DLD1 (cell line): Measurements from ENCODE around the gene SLC48A1.
"Not testable (repeated sequence)": the region's sequence is repeated elsewhere in the genome, so short reads cannot be mapped to it uniquely, and the experiment has no call there.

ENCODE experiments used
- in situ Hi-C: cut with HindIII; loops from 2 replicates; pipeline ENCODE4 v1.10.0; 2017; ENCODE audit warnings: low sequenced_read_pairs

SLC48A1 gene

GRCh38 chr12:47808050-47808449 is 35.0 kb downstream of the SLC48A1 start:
- in situ Hi-C loops: no loop called here

- in situ Hi-C loops: no loop called here
Observed at GRCh38 chr12:47808574-47809365, 35.7 kb downstream of the SLC48A1 start.

DNA sequence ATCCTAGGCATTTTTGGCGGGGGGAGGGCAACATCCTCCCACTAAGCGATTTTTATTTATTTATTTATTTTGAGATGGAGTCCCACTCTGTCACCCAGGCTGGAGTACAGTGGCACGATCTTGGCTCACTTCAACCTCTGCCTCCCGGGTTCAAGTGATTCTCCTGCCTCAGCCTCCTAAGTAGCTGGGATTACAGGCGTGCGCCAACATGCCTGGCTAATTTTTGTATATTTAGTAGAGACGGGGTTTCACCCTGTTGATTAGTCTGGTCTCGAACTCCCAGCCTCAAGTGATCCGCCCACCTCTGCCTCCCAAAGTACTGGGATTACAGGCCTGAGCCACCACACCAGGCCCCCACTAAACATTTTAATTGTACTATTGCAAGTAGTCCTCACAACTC is 36.5 kb downstream of the SLC48A1 start:
- in situ Hi-C loops: not testable (repeated sequence)

DNA sequence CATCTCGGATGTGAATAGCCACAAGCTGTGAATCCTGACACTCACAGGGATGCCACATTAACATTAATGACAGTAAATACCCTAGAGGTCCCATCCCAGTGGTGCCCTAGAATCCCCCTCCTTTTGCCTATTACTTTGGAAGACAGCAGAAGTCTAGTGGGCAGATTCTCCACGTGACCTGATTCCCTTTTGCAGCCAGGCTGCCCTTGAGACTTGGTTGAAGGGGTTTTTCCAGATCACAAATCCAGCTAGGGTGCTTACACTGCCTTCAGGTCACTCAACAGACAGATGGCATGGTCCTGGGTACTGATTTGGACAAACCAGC is 38.0 kb downstream of the SLC48A1 start:
- in situ Hi-C loops: no loop called here

DNA sequence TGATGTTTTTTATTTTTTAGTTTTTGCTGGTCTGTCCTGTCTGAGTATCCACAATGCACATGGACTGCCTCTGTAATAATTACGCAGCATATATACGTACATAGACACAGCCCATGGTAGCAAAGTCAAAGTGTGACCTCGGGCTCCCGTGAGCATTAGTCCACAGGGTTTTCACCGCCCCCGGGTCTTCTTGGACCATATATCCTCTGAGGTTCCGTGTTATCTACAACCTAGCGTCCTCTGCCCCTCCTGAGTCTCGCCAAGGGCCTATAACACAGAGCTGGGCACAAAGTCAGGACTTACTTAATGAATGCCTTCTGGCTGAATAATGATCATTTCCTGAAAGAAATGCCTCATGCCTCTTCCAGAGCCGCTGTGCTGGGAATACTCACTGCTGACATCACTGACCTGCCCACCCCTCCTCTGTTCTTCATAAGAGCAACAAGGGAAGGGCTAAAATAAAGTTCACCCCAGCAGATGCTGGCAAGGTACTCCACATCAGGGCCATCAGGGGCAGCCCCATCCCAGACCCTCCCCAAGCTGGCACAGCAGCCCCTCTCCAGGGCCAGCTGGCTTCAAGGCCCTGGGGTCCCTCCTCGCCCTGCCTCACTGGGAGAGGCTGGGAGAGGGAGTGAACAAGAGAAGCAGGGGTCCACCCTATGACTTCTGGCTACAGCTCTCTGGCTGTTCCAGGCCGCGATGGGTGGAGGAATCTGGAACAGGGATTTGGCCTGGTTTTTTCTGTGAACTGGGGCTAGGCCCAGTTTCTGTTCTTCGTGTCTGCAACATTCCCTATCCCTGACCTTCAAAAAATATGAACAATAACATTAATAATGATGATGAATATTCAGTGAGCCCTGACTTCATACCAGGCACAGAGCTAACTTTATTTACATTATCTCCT is 38.8 kb downstream of the SLC48A1 start:
- in situ Hi-C loops: no loop called here

GRCh38 chr12:47812797-47813510 is 39.9 kb downstream of the SLC48A1 start:
- in situ Hi-C loops: no loop called here

GRCh38 chr12:47813511-47814196 is 40.6 kb downstream of the SLC48A1 start:
- in situ Hi-C loops: no loop called here

DNA sequence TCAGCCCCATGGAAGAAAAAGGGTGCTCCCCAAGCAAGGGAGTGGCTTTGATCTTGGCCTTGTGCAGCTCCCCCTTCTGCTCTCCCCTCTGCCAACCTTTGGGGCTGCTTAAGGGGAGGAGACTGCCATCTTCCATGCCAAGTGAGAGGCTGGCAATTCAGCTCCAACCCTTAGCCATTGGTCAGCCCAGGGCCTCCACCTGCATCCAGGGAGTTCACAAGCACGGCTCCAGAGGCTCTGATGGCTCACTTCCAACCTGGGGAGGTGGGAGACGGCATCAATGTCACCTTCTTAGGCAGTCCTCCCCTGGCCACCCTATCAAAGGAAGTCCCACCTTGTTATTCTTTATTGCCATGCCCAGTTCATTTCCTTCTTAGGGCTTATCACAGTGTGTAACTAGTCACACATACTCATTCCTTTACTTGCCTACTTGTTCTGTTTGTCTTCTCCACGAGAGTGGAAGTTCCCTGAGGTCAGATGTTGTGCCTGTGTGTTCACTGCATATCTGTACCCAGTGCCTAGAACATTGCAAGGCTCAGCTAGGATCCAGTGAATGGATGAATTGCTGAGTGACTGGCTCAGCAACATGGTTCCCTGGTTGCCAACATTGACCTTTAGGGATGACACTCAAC is 41.6 kb downstream of the SLC48A1 start:
- in situ Hi-C loops: no loop called here

DNA sequence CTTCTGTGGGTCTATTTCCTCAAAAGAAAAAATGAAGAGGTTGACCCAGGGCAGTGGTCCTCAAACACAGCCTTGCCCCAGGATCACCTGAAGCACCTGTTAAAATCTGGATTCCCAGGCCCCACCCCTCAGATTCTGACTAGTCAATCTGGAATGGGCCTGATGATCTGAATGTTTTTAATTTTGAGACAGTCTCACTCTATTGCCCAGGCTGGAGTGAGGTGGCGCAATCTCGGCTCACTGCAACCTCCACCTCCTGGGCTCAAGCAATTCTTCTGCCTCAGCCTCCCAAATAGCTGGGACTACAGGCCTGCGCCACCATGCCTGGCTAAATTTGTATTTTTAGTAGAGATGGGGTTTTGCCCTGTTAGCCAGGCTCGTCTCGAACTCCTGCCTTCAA is 42.4 kb downstream of the SLC48A1 start:
- in situ Hi-C loops: not testable (repeated sequence)

DNA sequence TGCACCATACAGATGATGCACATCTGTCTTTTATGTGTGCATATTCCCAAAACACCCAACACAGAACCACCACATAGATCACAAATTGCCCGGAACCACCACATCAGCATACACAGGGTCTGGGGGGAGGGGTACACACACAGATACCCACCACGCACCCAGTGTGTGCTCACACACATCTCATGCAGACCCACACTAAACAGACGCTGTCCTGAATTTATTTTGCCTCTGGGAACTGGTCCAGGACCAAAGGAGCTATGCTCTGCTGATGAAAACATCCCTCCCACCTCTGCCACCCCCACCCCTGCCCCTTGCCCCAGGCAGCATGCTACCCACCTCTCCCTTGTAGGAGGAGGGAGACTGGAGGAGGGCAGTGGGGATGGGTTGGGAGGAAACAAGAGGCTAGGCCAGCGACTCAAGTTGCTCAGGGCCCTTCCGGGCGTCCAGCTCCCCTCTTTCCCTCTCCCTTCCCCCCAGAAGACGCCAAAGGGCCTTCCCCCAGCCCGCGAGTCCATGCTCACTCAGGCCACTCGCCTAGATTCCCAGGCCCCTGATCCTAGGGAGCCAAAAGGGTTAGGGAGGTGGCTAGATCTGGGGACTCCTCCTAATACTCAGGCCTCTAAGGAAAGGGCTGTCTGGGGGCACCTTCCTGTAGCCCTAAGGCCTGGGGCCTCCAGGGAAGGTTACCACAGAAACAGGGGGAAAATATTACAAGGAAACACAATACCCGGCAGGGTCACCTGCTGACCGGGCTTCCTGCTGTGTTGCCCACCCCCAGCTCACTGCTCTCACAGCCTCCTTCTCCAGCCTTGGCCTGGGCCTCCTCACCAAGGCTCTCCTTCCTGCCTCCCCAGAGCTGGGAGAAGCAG is 43.6 kb downstream of the SLC48A1 start:
- in situ Hi-C loops: no loop called here

- in situ Hi-C loops: no loop called here
Observed at GRCh38 chr12:47817272-47818006, 44.4 kb downstream of the SLC48A1 start.

GRCh38 chr12:47818007-47818376 is 45.0 kb downstream of the SLC48A1 start:
- in situ Hi-C loops: no loop called here

DNA sequence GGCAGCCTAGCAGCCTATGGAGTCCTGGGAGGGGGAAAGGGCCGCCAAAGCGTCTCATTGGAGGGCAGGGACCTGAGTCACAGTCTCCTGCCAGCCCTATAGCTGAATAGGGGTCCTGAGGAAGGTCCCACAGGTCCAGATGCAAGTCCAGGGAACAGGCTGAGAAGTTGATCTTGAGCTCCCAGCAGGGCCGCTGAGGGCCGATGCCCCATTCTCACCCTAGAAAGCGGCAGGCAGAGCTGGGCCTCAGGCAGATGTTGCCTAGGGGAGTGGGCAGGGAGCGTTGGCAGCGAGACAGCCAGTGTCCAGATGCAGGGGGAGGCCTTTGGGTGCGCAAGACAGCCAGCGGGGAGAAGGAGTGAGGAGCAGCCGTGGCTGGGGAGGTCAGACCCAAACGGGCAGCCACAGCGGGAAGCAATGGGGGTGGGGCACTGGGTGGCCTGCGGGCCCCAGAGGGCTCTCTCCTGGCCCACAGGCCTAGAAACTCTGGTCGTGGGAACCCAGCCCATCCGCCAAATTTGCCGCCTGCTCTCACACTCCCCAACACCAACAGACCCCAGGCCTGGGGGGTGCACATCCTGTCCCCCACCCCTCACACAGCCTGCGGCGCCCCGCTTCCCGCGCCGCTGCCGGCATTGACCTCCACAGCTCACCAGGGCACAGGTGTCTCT is 45.6 kb downstream of the SLC48A1 start:
- in situ Hi-C loops: no loop called here

DNA sequence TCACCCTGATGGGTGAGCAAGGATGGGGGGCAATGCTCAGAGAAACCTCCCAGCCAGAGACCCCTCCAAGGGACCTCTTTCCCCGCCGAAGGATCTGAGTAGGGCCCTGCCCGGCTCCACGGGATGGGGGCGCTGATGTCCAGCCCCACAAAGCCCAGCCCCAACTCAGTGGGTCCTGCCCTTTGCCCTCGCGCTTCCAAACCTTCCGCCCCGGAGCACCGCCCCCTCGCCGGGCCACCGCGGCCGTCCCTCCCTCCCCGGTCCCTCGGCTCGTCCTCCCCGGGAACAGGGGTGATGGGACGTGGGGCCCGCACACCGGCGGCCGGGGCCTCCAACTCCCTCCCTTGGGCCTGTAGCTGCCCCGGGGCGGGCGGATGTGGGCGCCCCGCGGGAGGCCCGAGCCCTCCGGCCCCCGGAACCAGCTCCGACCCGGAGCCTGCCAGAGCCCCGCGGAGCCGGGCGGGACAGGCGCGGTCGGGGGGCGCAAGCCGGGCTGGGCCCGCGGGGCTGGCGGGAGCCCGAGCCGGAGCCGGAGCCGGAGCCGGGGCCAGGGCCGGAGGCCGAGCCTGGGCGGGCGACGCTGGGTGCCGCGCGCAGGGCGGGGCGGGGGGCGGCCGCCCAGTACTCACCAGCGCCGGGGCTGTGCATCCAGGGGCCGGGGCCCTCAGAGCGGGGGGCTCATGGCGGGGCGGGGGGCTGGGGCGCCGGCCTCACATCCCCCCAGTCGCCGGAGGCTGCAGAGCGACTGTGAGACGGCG is 46.3 kb downstream of the SLC48A1 start:
- in situ Hi-C loops: no loop called here

GRCh38 chr12:47819896-47820630 is 47.0 kb downstream of the SLC48A1 start, which contains the start of gene HDAC7:
TSS of gene HDAC7 (minus strand) at chr12:47819903. CDS start at chr12:47819785, 118 bp downstream.
- in situ Hi-C loops: no loop called here

DNA sequence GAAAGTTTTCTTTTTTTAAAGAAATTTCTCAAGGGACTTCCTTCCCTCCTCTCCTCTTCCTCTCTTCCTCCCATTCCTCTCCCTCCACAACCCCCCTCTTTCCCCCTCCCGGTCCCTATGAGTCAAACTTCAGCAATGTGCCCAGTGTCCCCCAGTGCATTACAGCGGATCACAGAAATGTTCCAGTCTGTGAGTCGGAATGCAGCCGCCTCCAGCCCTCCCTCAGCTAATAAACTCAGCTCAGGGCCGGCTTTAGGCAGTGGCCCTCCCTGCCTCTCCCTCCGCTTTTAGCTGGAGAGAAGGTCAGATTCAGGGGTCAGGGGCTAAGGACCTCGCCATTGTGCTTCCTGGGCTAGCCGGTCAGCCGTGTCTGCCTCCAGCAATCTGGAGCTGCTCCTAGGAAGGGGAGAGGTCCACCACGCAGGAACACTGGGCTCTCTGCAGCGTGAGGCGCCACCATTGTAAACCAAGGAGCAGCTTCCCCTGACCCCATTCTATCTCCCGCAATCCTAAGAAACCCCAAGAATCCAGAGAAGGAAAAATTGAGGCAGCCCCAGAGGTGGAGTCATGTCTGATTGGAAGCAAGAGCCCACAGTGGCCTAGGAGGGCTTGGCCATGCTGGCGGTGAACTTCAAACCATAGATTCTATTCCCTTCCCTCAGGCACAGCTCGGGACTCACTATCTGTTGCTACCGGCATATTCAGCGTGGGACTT is 47.8 kb downstream of the SLC48A1 start:
- in situ Hi-C loops: no loop called here
